Activated T-cell treated with anti-CD3 and anti-CD28 coated beads, Interleukin-2, amount 50 U/mL, for 1 hour (primary cell): Measurements from ENCODE around the gene CSTB.

Source experiments
- DNase-seq: peaks from one replicate; pipeline ENCODE4 v3.0.0-alpha.2; 2020

Gene CSTB

DNA sequence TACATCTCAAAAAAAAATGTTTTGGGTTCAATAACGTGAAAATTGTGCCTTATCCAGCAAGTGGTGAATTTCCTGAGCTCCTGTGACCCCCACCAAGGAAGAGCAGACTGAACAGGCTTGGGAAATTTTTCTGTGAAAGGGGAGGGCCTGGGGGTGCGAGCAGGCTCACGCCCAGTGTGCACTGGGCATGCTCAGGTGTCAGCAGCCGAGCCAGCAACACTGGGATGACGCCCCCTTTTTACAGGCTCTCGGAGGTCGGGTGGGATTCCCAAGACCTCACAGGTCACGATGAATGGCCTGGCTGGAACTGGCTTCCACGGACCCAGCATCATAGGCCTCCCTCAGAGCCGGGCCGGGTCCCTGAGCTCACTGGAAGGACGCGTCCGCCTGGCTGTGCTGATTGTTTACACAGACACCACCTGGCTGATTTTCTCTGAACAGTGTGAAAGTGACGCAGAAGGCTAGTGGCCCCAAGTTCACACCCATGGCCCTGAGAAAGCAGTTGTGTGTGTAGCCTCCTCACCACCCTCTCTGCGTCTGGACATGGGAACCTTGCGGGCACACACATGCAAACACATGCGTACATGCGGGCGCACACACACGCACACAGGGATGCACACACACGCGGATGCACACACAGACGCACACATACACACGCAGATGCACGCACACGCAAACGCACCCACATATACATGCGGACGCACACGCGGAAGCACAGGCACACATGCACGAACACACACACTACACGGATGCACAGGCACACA, 9.2 kb downstream of the CSTB start:
- no peak for DNase-seq

DNA sequence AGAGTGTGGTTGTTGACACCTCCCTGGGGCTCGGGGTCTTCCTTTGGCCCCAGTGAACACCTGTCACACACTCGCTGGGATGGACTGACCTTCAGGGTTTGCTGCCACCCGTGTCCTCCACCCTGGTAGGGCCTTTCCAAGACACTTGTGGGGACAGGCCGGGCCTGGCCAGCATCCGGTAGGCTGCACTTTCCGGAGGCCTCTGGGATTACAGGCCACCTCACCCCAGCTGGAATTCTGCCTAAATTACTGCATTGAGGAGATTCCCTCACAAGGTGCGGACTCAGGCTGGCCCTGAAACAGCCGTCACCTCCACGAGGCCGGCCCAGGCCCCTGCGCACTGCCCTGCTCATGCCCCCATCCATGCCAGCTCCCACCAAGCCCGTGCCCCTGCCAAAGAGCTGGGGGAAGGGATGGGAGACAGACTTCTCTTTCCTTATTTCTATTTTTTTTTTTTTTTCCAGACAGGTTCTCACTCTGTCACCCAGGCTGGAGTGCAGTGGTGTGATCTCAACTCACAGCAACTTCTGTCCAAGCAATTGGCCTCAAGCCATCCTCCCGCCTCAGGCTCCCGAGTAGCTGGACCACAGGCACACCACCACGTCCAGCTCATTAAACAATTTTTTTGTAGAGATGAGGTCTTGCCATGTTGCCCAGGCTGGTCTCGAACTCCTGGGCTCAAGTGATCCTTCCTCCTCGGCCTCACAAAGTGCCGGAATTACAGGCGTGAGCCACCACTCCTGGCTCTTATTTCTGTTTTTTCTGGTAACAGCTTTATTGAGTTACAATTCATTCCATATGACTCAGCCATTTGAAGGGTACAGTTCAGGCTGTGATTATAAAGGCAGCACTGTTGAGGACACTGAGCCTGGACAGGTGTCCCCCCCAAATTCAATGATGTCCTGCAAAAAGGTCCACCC, 11.3 kb downstream of the CSTB start:
- no peak for DNase-seq

DNA sequence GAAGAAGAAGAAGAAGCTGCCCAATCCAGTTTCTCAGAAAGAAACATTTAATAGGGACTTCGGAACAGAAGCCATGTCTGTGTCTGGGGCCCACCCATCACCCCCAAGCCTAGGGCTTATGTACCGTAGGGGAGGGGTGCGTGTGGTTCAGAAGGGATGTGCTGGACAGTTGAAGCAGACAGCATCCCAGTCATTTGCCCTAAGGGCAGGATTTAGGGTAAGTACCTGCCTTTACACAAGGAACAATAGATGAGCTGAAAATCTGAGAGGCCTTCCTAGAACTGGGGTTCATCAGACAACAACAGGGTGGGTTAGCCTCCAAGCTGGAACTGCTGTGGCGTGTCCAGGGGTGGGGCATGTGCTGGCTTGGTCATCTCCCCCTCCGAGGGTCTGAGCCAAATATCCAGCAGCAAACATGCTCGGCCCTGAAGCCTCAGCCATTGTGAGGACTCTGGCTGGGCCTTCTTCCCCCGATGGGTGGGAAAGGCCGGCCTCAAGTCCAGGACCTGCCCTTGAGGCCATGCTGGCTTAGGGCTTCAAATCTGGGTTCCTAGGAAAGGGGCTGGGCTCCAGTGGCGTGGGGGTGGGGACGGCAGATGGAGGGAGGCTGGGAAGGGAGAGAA, 12.1 kb downstream of the CSTB start:
- no peak for DNase-seq

DNA sequence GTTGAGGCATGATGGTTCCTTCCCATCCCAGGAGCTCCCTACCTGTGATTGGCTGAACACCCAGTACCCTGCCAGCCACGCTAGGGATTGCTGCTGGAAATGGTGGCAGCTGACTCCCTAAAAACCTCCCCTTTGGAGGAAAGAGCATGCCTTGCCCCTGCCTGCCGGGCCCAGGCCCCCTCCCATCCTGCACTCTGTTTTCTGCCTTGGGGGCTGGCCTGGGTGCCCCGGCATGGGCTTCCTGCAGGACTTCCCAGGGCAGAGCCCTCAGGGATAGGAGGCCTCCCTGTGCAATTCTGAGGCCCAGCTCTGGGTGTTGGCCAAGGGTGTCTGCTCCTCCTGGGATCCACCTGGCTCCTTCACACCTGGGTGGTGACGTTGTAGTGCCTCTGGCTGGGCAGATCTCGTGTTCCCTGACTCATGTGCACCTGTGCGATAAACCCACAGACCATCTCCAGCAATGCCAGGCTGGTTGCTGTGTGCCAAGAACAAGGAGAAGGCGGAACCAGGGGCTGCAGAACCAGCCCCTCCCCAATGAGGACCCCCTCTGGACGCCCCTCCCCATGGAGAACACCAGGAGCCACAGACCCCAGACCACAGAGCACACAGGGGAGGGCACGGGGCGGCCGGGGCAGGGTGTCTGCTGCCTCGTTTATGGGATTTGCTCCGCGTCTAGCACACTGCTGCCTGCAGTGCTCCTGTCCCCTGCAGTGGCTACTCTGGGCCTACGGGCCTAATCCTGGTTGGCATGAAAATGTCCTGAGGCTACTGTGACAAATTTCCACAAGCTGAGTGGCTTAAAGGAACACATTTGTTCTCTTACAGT, 13.6 kb downstream of the CSTB start:
- DNase-seq, result no peak

DNA sequence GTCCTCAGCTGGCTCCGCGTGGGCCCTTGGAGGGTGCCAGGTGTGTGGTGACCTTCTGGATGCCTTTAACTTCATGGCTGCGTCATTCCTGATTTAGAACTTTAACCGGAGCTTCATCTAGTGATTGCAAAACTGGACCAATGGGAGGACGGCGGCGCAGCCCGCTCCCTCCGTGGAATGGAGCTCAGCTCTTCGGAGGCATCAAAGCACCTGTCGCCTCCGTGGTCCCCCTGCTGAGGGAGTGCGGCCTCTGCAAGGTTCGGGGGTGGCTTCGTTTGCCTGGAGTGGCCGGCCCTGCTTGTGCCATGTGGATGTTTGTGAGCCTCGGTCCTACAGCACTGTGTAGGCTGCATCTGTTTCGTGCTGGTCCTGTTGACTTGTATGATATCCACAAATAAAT, 14.2 kb downstream of the CSTB start:
- DNase-seq, result no peak

DNA sequence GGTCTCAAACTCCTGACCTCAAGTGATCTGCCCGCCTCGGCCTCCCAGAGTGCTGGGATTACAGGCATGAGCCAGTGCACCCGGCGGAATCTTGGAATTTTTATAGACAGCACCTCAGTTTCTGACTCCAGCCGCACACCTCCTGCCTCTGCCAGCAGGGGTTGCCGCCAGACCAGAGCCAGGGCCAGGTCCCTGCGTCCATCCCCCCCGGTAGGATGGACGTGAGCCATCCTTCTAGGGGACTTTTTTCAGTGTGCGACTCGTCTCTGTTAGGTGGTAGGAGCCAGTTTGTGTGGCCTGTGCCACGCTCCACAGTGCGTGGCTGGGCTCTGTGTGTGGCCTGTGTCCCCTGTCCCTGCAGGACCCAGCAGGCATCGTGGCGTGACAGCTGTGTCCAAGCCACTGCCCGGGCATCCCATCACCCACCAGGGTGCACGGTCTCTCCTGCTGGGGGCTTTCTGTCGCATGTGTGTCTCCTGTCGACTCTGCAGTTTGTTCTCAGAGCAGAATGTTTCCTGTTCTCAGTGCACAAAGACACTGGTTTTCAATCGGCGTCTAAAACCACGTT, 15.6 kb downstream of the CSTB start:
- DNase-seq, result no peak

DNA sequence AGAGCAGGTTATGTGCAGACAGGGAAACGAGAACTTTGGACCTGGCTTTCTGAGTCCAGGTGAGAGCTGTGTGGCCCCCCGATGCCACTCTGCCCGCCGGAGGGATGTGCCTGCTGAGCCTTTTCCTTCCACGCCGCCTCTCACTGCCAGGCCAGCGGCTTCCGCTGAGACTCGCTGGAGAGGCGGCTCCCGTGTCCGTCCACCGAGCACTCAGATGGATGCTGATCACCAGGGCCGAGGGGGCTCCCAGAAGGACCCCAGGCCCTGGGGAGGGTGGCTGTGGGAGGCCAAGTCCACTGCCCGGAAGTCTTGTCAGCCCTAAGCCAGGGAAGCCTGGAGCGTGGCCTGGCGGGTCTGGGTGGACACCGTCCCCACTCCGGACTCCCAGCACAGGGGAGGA, 16.5 kb downstream of the CSTB start:
- no peak for DNase-seq

DNA sequence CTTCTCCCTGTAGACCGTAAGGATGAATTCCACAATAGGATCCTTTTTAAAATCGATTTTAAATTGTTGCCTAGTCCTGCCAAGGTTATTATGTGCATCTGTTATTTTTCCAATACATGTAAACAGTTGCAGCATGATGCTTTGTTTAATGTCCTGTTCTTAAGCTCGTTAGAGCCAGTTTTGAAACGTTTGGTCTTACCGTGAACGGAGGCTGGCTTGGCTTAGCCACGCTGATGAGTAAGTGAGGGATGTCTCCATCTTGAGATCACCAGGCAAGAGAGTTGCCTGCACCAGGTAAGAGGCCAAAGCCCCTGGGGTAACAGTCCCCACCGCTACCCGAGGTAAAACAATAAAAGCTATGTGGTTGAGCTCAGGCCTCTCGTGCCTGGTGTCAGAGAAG, 17.3 kb downstream of the CSTB start:
- DNase-seq, result no peak

DNA sequence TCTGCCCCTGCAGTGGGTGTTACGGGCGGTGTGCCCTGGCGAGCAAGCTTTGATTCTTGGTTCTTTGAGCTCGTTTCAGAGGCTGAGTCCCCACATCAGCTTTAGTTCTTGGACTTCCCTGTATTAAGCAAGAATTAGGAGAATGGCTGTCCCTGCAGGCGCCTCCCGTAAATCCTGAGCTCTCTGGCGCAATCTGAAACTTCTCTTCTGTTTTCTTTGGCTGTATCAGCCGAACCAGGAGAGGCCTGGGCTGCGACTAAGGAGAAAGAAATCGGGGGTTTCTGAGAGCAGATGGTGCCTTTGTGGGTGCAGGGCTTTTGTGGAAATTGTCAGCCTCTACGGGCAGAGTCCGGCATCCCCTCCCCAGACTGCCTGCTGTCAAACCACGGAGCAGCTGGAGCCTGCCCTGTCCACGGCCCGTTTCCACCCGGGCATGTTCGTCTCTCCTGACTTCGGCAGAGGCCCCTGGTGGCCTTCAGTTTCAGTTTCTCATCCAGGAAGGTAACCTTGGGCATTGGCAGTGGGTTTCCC, 17.9 kb downstream of the CSTB start:
- DNase-seq, result no peak

DNA sequence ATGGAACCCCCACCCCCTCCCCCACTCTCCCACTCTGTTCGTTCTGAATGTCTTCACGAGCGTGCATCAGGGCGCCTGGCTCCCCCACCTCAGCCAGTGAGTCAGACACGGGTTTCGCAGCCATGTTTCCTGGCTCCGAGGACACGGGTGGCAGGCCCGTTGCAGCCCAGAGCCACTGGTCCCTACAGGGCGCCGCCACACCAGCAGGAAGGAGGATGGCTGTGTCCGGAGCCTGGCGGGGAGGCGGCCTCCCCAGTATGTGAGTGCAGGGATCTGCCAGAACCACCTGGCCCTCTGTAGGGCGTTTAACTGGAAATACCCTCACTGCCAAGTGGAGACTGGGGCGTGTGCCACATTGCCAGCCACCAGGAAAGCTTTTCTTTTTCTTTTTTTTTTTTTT, 18.5 kb downstream of the CSTB start:
- DNase-seq, result no peak

DNA sequence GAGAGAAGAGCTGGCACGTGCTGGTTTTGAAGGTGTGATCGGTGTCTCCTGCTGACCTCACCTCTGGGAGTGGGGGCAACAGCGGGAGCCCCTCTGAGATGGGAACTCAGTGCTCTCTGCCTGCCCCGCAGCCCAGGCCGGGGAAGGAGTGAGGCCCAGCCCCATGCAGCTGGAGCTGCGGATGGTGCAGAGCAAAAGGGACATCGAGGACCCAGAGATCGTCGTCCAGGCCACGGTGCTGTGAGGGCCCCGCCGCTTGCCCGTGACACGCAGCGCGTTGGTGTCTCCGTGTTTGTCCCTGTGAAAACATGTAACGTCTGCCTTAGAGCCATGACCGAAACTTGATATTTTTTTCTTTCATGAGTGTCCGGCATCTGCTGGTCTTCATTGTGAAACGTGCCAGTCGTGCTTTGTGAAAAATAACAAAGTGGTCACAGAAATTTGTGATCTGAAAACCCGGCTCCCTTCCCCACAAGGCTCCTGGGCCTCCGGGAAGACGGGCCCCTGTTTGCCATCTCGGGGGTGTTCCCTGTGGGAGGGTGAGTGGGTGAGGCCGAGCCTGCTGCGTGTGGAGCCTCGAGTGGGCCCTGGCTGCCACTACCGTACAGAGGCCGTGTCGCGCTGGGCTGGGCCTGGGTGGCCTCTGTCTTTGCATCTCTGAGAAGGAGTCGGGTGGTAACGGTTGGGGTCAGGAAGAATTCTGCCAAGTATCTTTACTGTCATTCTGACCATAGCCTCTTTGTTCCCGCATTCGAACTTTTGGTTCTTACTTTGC, 20.1 kb downstream of the CSTB start:
- no peak for DNase-seq

DNA sequence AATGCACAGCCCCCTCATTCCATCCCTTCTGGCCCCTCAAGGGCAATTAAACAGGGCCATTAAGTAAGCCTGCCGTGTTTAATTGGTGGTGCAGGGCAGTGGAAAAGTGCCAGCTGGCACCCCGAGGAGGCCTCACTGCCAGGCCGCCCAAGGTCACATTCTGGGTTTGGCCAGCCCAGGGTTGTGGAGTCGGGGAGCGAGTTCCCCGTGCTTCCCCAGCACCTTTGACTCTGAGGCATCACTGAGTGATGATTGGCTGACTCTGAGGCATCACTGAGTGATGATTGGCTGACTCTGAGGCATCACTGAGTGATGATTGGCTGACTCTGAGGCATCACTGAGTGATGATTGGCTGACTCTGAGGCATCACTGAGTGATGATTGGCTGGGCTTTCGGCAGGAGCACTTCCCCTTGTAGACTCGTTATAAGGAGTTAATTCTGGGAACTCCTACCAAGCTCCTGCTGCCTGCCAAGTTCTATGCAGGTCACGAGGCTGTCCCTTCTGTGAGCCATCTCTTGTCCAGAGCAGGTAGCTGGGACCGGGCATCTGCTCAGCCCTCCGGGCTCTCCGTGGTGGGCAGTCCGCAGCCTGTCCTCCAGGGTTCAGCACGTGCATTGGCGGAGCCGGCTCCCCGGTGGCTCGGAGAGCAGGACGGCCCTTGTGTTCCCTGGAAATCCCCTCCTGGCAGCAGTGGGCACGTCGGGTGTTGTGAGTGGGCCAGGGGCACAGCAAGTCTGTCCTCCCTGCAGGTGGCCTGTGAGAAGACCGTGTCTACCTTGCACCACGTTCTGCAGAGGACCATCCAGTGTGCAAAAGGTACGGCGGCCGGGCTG, 20.9 kb downstream of the CSTB start:
- no peak for DNase-seq

DNA sequence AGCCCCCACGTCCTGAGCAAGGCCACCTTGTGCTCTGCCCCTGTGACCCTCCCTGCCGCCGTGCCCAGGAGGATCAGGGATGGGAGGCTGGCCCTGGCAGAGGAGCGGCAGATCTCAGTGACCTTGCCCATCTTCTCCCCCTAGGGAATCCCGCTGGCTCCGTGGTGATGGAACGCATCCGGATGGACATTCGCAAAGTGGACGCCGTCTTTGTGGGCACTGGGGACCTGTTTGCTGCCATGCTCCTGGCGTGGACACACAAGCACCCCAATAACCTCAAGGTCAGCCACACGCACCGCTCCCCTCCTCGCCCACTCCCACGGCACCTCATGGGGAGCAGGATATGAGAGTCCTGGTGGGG, 22.7 kb downstream of the CSTB start:
- no peak for DNase-seq

DNA sequence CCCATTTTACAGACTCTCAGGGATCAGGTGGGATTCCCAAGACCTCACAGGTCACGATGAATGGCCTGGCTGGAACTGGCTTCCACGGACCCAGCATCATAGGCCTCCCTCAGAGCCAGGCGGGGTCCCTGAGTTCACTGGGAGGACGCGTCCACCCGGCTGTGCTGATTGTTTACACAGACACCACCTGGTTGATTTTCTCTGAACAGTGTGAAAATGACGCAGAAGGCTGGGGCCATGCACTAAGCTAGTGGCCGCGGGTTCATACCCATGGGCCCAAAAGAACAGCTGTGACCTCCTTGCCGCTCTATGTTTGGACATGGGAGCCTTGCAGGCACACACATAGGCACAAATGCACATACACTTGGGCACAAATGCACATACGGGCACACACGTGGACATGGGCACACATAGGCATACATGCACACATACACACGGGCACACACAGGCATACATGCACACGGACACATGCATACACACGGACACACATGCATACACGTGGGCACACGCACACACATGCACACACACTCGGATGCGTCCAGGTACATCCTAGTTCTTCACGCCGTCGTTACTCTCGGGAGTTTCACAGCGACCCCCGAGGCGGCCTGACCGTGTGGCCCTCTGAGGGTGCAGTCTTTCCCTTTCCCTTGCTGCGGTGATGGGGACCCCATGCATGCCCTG, 23.2 kb downstream of the CSTB start:
- DNase-seq, result no peak

DNA sequence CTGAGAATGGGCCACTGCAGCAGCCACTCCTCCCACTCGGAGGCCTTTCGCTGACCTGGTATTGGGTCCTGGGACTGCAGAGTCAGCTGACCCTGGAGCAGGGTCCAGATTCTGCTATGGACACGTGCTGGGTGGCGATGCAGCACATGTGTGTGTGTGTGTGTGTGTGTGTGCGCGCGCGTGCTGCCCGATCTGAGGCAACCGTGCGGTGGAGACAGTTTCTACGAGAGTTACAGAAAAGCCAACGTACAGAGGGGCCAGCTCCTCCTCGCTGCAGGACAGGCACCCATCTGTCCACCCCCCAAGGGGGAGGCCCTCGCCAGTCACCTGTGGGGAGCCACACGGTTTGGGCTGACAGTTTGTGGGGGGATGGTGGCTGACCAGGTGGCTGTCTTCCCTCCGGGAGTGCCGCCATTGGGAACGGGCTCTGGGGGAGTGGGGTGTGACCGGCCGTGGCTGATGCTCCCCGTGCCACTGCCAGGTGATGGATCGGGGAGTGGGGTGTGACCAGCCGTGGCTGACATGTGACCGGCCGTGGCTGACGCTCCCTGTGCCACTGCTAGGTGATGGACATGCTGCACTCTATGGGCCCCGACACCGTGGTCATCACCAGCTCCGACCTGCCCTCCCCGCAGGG, 24.0 kb downstream of the CSTB start:
- no peak for DNase-seq

DNA sequence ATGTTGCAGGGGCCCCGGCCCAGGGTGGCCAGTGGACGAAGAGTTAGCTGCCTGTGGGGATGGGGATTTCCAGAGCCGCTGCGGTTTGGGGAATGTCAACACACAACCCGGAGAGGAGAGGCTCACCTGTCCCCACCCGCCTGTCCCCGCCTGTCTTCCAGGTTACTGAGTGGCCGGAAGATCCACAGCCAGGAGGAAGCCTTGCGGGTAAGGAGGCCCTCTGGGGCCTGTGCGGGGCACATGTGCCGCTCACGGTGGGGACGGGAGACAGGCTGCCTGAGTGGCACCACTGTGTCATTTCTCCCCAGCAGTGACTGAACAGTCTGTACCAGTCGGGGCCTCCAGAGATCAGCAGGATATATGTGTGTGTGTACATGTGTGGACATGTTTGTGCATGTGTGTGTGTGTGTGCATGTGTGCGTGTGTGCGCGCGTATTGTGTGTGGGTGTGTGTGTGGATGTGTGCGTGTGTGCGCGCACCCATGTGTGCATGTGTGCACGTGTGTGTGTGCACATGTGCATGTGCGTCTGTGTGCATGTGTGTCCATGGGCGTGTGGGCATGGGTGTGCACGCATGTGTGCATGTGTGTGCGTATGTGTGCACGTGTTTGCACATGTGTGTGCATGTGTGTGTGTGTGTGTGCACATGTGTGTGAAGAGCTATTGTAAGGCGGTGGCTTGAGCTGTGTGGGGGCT, 25.6 kb downstream of the CSTB start:
- DNase-seq, result no peak

DNA sequence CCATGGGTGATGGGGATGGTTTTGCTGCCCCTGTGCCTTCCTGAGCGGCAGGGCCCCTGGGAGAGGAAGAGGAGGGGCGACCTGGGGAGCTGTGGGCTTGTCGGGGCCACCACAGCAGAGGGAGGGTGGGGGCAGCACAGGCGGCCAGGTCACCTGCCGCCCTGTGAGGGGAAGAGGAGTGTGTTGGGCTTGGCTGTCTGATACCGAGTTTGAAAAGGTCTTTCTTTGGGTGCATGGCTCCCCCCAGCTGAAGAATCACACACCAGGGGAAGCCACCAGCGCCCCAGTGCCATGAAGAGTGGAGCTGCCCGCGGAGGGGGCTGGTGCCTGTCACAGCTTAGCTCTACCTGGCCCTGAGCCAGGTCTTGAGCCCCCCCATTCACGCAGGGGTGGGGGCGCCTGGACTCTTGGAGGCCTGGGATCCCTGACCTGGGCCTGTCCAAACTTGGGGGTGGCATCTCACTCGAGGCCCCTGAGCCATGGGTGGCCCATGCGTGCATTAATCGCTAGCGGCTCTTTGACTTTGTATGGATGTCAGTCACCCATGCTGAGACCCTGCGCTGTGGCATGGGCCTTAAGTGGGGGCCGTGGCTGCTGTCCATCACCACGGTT, 26.4 kb downstream of the CSTB start:
- no peak for DNase-seq

DNA sequence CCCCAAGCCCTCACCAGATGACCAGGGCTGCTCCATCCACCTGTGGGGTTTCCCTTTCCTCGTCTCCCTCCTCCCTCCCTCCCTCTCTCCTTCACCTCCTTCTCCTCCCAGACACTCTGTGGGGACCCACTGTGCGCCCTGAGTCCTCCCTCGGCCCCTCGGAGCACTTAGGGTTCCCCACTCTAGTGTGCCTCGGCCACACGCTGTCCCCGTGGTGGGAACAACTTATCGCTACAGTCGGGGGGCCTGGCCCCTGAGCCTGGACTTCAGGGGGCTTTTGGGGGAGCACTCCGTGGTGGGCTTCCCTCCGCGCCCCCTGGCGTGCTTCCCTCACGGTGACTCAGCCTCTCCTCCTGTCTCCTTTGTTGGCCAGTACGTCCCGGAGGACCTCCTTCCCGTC, 27.5 kb downstream of the CSTB start:
- DNase-seq, result no peak
